IMR-90 (cell line): Measurements from ENCODE around the gene HAGHL. TPM values are rescaled to one million over a fixed set of nuclear protein-coding genes. Genes with fewer than 3 reads are reported as not detected.

ENCODE experiments used
- ATAC-seq: fragments of 200-7000 bp; cut with Tn5 transposase; 2 replicates; pipeline ENCODE4 v1.9.1; 2020; ENCODE audit warnings: low read depth, mild to moderate bottlenecking, moderate library complexity
- BruUV-seq: library from RNA; stranded (reverse); fragments of 400-500 nt; replicated peaks from 2 replicates; lab custom pipeline; 2021; lab: Mats Ljungman, UMichigan
- CTCF ChIA-PET: fragments of 300-600 bp; formaldehyde crosslinking; extraction: SDS; loops from one replicate; lab custom pipeline; 2021; ENCODE audit warnings: antibody characterized with exemption; lab: Yijun Ruan, JAX
- POLR2A ChIA-PET: fragments of 300-600 bp; sonication (Branson Sonifier 250); formaldehyde crosslinking; loops from one replicate; lab custom pipeline; 2022; ENCODE audit warnings: antibody characterized with exemption; ENCODE audit not compliant: unreplicated experiment; lab: Charles Lee
- DNase-seq: peaks from one replicate; pipeline ENCODE4 v3.0.0; 2013
- H2AFZ ChIP-seq: replicated peaks from 2 replicates; pipeline ENCODE3; 2013; ENCODE audit warnings: low read length, mild to moderate bottlenecking; ENCODE audit not compliant: poor library complexity
- H2AK5ac ChIP-seq: 2 replicates; pipeline ENCODE4 v1.6.1; 2013; ENCODE audit warnings: low read depth, low read length, inconsistent platforms
- H2AK9ac ChIP-seq: replicated peaks from 2 replicates; pipeline ENCODE3; 2013; ENCODE audit warnings: mild to moderate bottlenecking, low read depth, low read length, moderate library complexity; ENCODE audit not compliant: poor library complexity
- H2BK120ac ChIP-seq: 2 replicates; pipeline ENCODE4 v1.6.1; 2013; ENCODE audit warnings: low read depth, low read length, inconsistent platforms
- H2BK15ac ChIP-seq: 3 replicates; pipeline ENCODE4 v1.6.1; 2013; ENCODE audit warnings: low read depth, low read length, inconsistent platforms
- H2BK20ac ChIP-seq: 2 replicates; pipeline ENCODE4 v1.6.1; 2013; ENCODE audit warnings: low read depth, mild to moderate bottlenecking, inconsistent platforms, low read length, moderate library complexity
- H2BK5ac ChIP-seq: 2 replicates; pipeline ENCODE4 v1.6.1; 2013; ENCODE audit warnings: mild to moderate bottlenecking, low read depth, low read length, inconsistent platforms; ENCODE audit not compliant: poor library complexity, severe bottlenecking
- H3K14ac ChIP-seq: replicated peaks from 2 replicates; pipeline ENCODE4 v1.6.1; 2013; ENCODE audit warnings: low read depth, low read length, inconsistent platforms
- H3K18ac ChIP-seq: 2 replicates; pipeline ENCODE4 v1.6.1; 2013; ENCODE audit warnings: low read depth, low read length, control low read depth
- H3K23ac ChIP-seq: 2 replicates; pipeline ENCODE4 v1.6.1; 2013; ENCODE audit warnings: low read depth, low read length, inconsistent platforms
- H3K27ac ChIP-seq: 2 replicates; pipeline ENCODE4 v1.5.1; 2013; ENCODE audit warnings: mild to moderate bottlenecking, control low read depth, low read length; ENCODE audit not compliant: insufficient read depth
- H3K27me3 ChIP-seq: 2 replicates; pipeline ENCODE4 v1.6.1; 2013; ENCODE audit warnings: low read length; ENCODE audit not compliant: control insufficient read depth, insufficient read depth
- H3K36me3 ChIP-seq: 2 replicates; pipeline ENCODE4 v1.6.1; 2013; ENCODE audit warnings: low read length, mixed read lengths; ENCODE audit not compliant: control insufficient read depth, insufficient read depth
- H3K4ac ChIP-seq: 2 replicates; pipeline ENCODE4 v1.6.1; 2013; ENCODE audit warnings: low read depth, low read length, inconsistent platforms
- H3K4me1 ChIP-seq: 2 replicates; pipeline ENCODE4 v1.6.1; 2013; ENCODE audit warnings: low read length, mixed read lengths; ENCODE audit not compliant: control insufficient read depth, insufficient read depth
- H3K4me2 ChIP-seq: 2 replicates; pipeline ENCODE4 v1.6.1; 2013; ENCODE audit warnings: low read depth, mild to moderate bottlenecking, control low read depth, low read length, moderate library complexity
- H3K4me3 ChIP-seq: 2 replicates; pipeline ENCODE4 v1.5.1; 2013; ENCODE audit warnings: low read depth, mild to moderate bottlenecking, control low read depth, low read length, moderate library complexity; ENCODE audit not compliant: insufficient read depth
- H3K56ac ChIP-seq: 2 replicates; pipeline ENCODE4 v1.6.1; 2013; ENCODE audit warnings: low read length, inconsistent platforms; ENCODE audit not compliant: insufficient read depth; ENCODE audit errors: extremely low read depth
- H3K79me1 ChIP-seq, 2 experiments: 2 replicates each; pipeline ENCODE4 v1.6.1; 2013; ENCODE audit warnings: low read length in 2 of 2, inconsistent platforms in 1 of 2, low read depth in 1 of 2
- H3K9ac ChIP-seq: 2 replicates; pipeline ENCODE4 v1.6.1; 2013; ENCODE audit warnings: low read depth, low read length, control low read depth
- H3K9me1 ChIP-seq: 2 replicates; pipeline ENCODE4 v1.6.1; 2013; ENCODE audit warnings: low read length, inconsistent platforms; ENCODE audit not compliant: insufficient read depth
- H3K9me3 ChIP-seq: 2 replicates; pipeline ENCODE4 v1.6.1; 2013; ENCODE audit warnings: low read length; ENCODE audit not compliant: control insufficient read depth, insufficient read depth
- H4K20me1 ChIP-seq: 2 replicates; pipeline ENCODE4 v1.6.1; 2013; ENCODE audit warnings: low read length, inconsistent platforms; ENCODE audit not compliant: insufficient read depth
- H4K5ac ChIP-seq: 2 replicates; pipeline ENCODE4 v1.6.1; 2013; ENCODE audit warnings: mild to moderate bottlenecking, low read depth, low read length, control low read depth
- H4K8ac ChIP-seq, 2 experiments: 2 replicates each; pipeline ENCODE4 v1.6.1; 2013; ENCODE audit warnings: low read depth in 2 of 2, low read length in 2 of 2, control low read depth in 1 of 2, inconsistent platforms in 1 of 2
- H4K91ac ChIP-seq: 2 replicates; pipeline ENCODE4 v1.6.1; 2013; ENCODE audit warnings: low read depth, low read length, inconsistent platforms; ENCODE audit not compliant: insufficient read depth
- CEBPB ChIP-seq: IDR thresholded peaks from 2 replicates; pipeline ENCODE4 v1.6.1; 2012; ENCODE audit warnings: low read depth, low read length, improper control_type of control experiment
- CHD1 ChIP-seq: IDR thresholded peaks from 2 replicates; pipeline ENCODE4 v1.6.1; 2012; ENCODE audit warnings: low read depth, low read length, improper control_type of control experiment
- CTCF ChIP-seq: conservative IDR thresholded peaks from 2 replicates; pipeline ENCODE4 v1.5.1; 2012; ENCODE audit warnings: mild to moderate bottlenecking, low read depth, low read length, improper control_type of control experiment
- FOS ChIP-seq: fragments of 150-350 bp; IDR thresholded peaks from 2 replicates; pipeline ENCODE4 v1.6.1; 2016; ENCODE audit warnings: low read depth, low read length
- MAFK ChIP-seq: IDR thresholded peaks from 2 replicates; pipeline ENCODE4 v1.6.1; 2012; ENCODE audit warnings: low read depth, low read length, improper control_type of control experiment
- MAZ ChIP-seq: IDR thresholded peaks from 2 replicates; pipeline ENCODE4 v1.6.1; 2012; ENCODE audit warnings: low read depth, mild to moderate bottlenecking, low read length, improper control_type of control experiment, moderate library complexity, borderline replicate concordance
- MXI1 ChIP-seq: IDR thresholded peaks from 2 replicates; pipeline ENCODE4 v1.6.1; 2012; ENCODE audit warnings: low read depth, mild to moderate bottlenecking, low read length, moderate library complexity, borderline replicate concordance
- USF2 ChIP-seq: fragments of 150-350 bp; IDR thresholded peaks from 2 replicates; pipeline ENCODE4 v1.6.1; 2017; ENCODE audit warnings: mild to moderate bottlenecking, antibody characterized with exemption, low read length, low read depth
- WGBS, 2 experiments: methylation state at CpG; one replicate each; pipeline versions ENCODE4 v1.1.5 to v1.1.7; 2013; ENCODE audit warnings: missing lambda C conversion rate in 2 of 2; ENCODE audit not compliant: insufficient read length in 1 of 2; ENCODE audit errors: extremely low coverage in 2 of 2; 5-methylcytosine and 5-hydroxymethylcytosine counted together
- dilution Hi-C: fragments of 300-500 bp; cut with HindIII; formaldehyde crosslinking; loops from one replicate; pipeline ENCODE4 v1.14.3; 2018; ENCODE audit warnings: low sequenced_read_pairs; ENCODE audit not compliant: unreplicated experiment
- in situ Hi-C: fragments of 300-500 bp; cut with MboI; formaldehyde crosslinking; loops from 3 replicates; pipeline ENCODE4 v1.14.3; 2019; ENCODE audit warnings: low sequenced_read_pairs, inconsistent platforms, mixed read lengths
- intact Hi-C: fragments of 100-400 bp; cut with micrococcal nuclease; formaldehyde crosslinking; loops from 2 replicates; pipeline ENCODE4 v1.10.0; 2022
- polyA plus RNA-seq, 3 experiments: library from polyadenylated mRNA; depleted of rRNA; stranded (reverse); fragments of >200 nt; gene quantifications; 2 replicates each; pipeline ENCODE4 v1.2.3, GENCODE V29; 2012; ENCODE audit warnings: low replicate concordance in 1 of 3
- total RNA-seq: library from RNA; depleted of rRNA; stranded (reverse); fragments of >200 nt; gene quantifications from 2 replicates; pipeline ENCODE4 v1.2.3, GENCODE V29; 2012

The HAGHL gene
- total and polyA plus RNA-seq, 2 of the 4 experiments (the other 2 are of a cell fraction): 3.0 to 12.5 TPM

- DNase-seq (no peak), ATAC-seq (no peak)
- H2BK15ac ChIP-seq: no peak overlapping the region
- no peaks in the 10 kb centered on the region for H3K9me1 ChIP-seq
- H3K27ac ChIP-seq: no peak overlapping the region
- dilution Hi-C loops (no loop called here), in situ Hi-C loops (no loop called here), intact Hi-C loops (no loop called here)
- no peak overlapping the region for H3K4ac ChIP-seq
- H3K18ac ChIP-seq: no peak overlapping the region
- no peak overlapping the region for H4K8ac ChIP-seq
- H2BK120ac ChIP-seq: no peak overlapping the region
- no peaks in the 10 kb centered on the region for H3K79me1 ChIP-seq
- WGBS, 2 experiments: 100% methylated on average over 2 of the region's 5 CpGs; no CpG with 5 or more reads in 1 of the 2 experiments
- no peak overlapping the region for H3K4me3 ChIP-seq
- no peak overlapping the region for H4K91ac ChIP-seq
- no peak overlapping the region for H2BK20ac ChIP-seq
- H3K9ac ChIP-seq: no peak overlapping the region
- POLR2A ChIA-PET: no interaction called here
- no peak overlapping the region for H3K23ac ChIP-seq
- no peak overlapping the region for H3K56ac ChIP-seq
- H4K5ac ChIP-seq: no peak overlapping the region
- H3K4me2 ChIP-seq: no peak overlapping the region
- H3K9me3 ChIP-seq: peaks cover 3% of the 10 kb centered on the region
- no peak overlapping the region for H2AFZ ChIP-seq
- no peak overlapping the region for H2AK9ac ChIP-seq
- H4K20me1 ChIP-seq: no peaks in the 10 kb centered on the region
- CTCF ChIA-PET: no interaction called here
- H3K14ac ChIP-seq: no peak overlapping the region
- H2BK5ac ChIP-seq: no peak overlapping the region
- H3K36me3 ChIP-seq: no peaks in the 10 kb centered on the region
- peaks cover 13% of the 10 kb centered on the region for H3K27me3 ChIP-seq
- TF ChIP-seq MAFK (no peak), FOS (no peak), MAZ (no peak), MXI1 (no peak), CEBPB (no peak), USF2 (no peak), CTCF (no peak), CHD1 (no peak)
- H2AK5ac ChIP-seq: no peak overlapping the region
- no peaks in the 10 kb centered on the region for H3K4me1 ChIP-seq
- BruUV-seq: no TSS peak
Measured at GRCh38 chr16:756428-756827, 29.5 kb downstream of the HAGHL start.
